ENCODE measurements around the gene MIA. TPM values are rescaled to one million over a fixed set of nuclear protein-coding genes. Genes with fewer than 3 reads are reported as not detected.

MIA gene
- total and polyA plus RNA-seq, 2 of the 8 experiments (the other 6 are each of a cell fraction or from before 2014, with no cell fraction given) = not detected

GRCh38 chr19:40759352-40759751, 16.0 kb upstream of the MIA start:
- 98% methylated on average over 13 of the region's 13 CpGs; no CpG with 5 or more reads in 1 of the 2 experiments for WGBS, 2 experiments (ENCODE audit: extremely low coverage in 1 of 2, insufficient coverage in 1 of 2, insufficient read length in 1 of 2, insufficient replicate concordance in 2 of 2, low coverage in 1 of 2, low lambda C conversion rate in 2 of 2, missing lambda C conversion rate in 1 of 2)
- no peak overlapping the region for H3K27ac ChIP-seq (ENCODE audit: low read depth, low read length)
- FAIRE-seq (no peak), DNase-seq (ENCODE audit: low read depth in 1 of 2, low spot score in 2 of 2) (no peak)
- no peaks in the 10 kb centered on the region; a peak in 2 of 7 replicates for H3K4me1 ChIP-seq (replicated peaks in 1 of 4; ENCODE audit: control insufficient read depth in 3 of 4, insufficient read depth in 4 of 4, low read length in 3 of 4)
- H3K56ac ChIP-seq (replicated peaks; ENCODE audit: insufficient read length, low read depth, low read length) = no peak overlapping the region
- H3K79me2 ChIP-seq (ENCODE audit: control insufficient read depth in 1 of 2, insufficient read depth in 2 of 2, low read length in 2 of 2) = peaks cover 19 to 42% of the 10 kb centered on the region in 2 experiments
- peaks cover 9% of the 10 kb centered on the region for H3K79me1 ChIP-seq (ENCODE audit: low read depth, low read length)
- no peak overlapping the region for H3K4me3 ChIP-seq (ENCODE audit: extremely low read depth in 1 of 4, insufficient read depth in 2 of 4, low read depth in 3 of 4, low read length in 4 of 4)
- no peak overlapping the region for H2AK5ac ChIP-seq (ENCODE audit: low read depth, low read length)
- ChIA-PET POLR2A (ENCODE audit: partially characterized antibody) (interaction anchor here (0.6 to 15.7 kb wide), 8 partner anchors 9 to 1638 kb away, joined by 3 to 399 read pairs (median 4); partner anchors contain the start of genes ACTMAP, EGLN2, MIA and RAB4B), CTCF (ENCODE audit: partially characterized antibody) (interaction anchor here (1.2 kb wide), 1 partner anchor 14 kb away, joined by 3 read pairs; no protein-coding TSS in a partner anchor)
- H2BK15ac ChIP-seq (ENCODE audit: low read length) = no peak overlapping the region
- H4K91ac ChIP-seq (replicated peaks; ENCODE audit: insufficient read length, low read length) = no peak overlapping the region
- no peak overlapping the region for H2BK12ac ChIP-seq (ENCODE audit: low read depth, low read length)
- H4K8ac ChIP-seq (ENCODE audit: extremely low read depth, insufficient read depth, low read length) = no peak overlapping the region; the same call in 1 of the 2 replicates
- no peak overlapping the region for H3K23ac ChIP-seq (ENCODE audit: insufficient read length)
- no peak overlapping the region for H3K4ac ChIP-seq (replicated peaks; ENCODE audit: insufficient read length, low read depth, low read length)
- no peaks in the 10 kb centered on the region for H3K9me3 ChIP-seq (ENCODE audit: insufficient read depth in 2 of 2, low read depth in 1 of 2, low read length in 1 of 2)
- H4K5ac ChIP-seq (ENCODE audit: insufficient read length, low read depth, low read length) = no peak overlapping the region
- no peaks in the 10 kb centered on the region for H3K27me3 ChIP-seq (replicated peaks in 1 of 4; ENCODE audit: control insufficient read depth in 3 of 4, extremely low read depth in 1 of 4, insufficient read depth in 3 of 4, low read length in 3 of 4)
- H3K36me3 ChIP-seq (ENCODE audit: control insufficient read depth in 2 of 4, insufficient read depth in 4 of 4, low read length in 3 of 4) = peaks cover 56 to 99% (median 82%) of the 10 kb centered on the region in 4 experiments
- H3K9ac ChIP-seq (replicated peaks in 1 of 4; ENCODE audit: extremely low read depth in 1 of 4, low read depth in 3 of 4, low read length in 3 of 4) = no peak overlapping the region
- no peak overlapping the region for H2BK20ac ChIP-seq (ENCODE audit: low read length)
- no peak overlapping the region for H2BK5ac ChIP-seq (ENCODE audit: low read depth, low read length)
- no peaks in the 10 kb centered on the region; the same call in 1 of the 2 replicates for H3K23me2 ChIP-seq (ENCODE audit: low read depth, low read length)
- no peak overlapping the region for H2BK120ac ChIP-seq (replicated peaks; ENCODE audit: low read depth, low read length)
- no peak overlapping the region for H3K4me2 ChIP-seq (ENCODE audit: insufficient read depth in 1 of 2, low read depth in 2 of 2, low read length in 2 of 2)
- no peak overlapping the region for H2AFZ ChIP-seq (ENCODE audit: low read length)
- H4K20me1 ChIP-seq (replicated peaks in 1 of 2; ENCODE audit: control insufficient read depth in 1 of 2, insufficient read depth in 2 of 2, low read length in 2 of 2) = peaks cover 30 to 47% of the 10 kb centered on the region in 2 experiments
- no peak overlapping the region for H3K18ac ChIP-seq (ENCODE audit: extremely low read depth, low read length)
- no peak overlapping the region for H3K14ac ChIP-seq (ENCODE audit: insufficient read length)
- no peak for TF ChIP-seq POLR2A (IDR thresholded peaks at IDR 0.05; ENCODE audit: control extremely low read depth in 1 of 2, low read depth in 2 of 2, low read length in 2 of 2)
- no peak for TF ChIP-seq BCL11A (IDR thresholded peaks at IDR 0.05; ENCODE audit: low read depth in 2 of 2, low read length in 2 of 2)
- TF ChIP-seq USF2 (IDR thresholded peaks at IDR 0.05; ENCODE audit: low read length) = no peak
- no peak for TF ChIP-seq BACH1 (IDR thresholded peaks at IDR 0.05; ENCODE audit: low read length)
- no peak for TF ChIP-seq SIX5 (IDR thresholded peaks at IDR 0.05; ENCODE audit: low read depth, low read length)
- TF ChIP-seq CBX8 (IDR thresholded peaks at IDR 0.05; ENCODE audit: borderline replicate concordance, low read depth, low read length) = no peak
- TF ChIP-seq KDM4A (IDR thresholded peaks at IDR 0.05; ENCODE audit: low read depth, low read length, severe bottlenecking) = no peak
- no peak for TF ChIP-seq MAX (IDR thresholded peaks at IDR 0.05)
- TF ChIP-seq NANOG (IDR thresholded peaks at IDR 0.05; ENCODE audit: insufficient read depth, low read depth, low read length, poor library complexity, severe bottlenecking) = no peak
- TF ChIP-seq POU5F1 (IDR thresholded peaks at IDR 0.05; ENCODE audit: low read depth, low read length) = no peak
- TF ChIP-seq HDAC6 (IDR thresholded peaks at IDR 0.05; ENCODE audit: low read depth, low read length) = no peak
- TF ChIP-seq ZNF274 (IDR thresholded peaks at IDR 0.05; ENCODE audit: borderline replicate concordance, extremely low read depth, low read length) = no peak

Data from H1 (cell line).